Right lobe of liver (tissue), 6 donors: ENCODE measurements around the gene POU3F3. TPM values are rescaled to one million over a fixed set of nuclear protein-coding genes. Genes with fewer than 3 reads are reported as not detected.

Experiments used
- ATAC-seq, 4 donors: fragments of 200-7000 bp; cut with Tn5 transposase; one replicate each; pipeline ENCODE4 v1.9.1; 2020; ENCODE audit warnings: mild to moderate bottlenecking in 4 of 4, moderate library complexity in 4 of 4
- DNase-seq, 3 donors: peaks; one replicate each; pipeline ENCODE4 v3.0.0-alpha.2; 2020
- H3K27ac ChIP-seq, 3 donors: fragments of 200-600 bp; one replicate each; pipeline ENCODE4 v1.8.0; 2022
- H3K27me3 ChIP-seq, 2 donors: fragments of 200-600 bp; one replicate each; pipeline ENCODE4 v1.8.0; 2022
- H3K36me3 ChIP-seq, 4 donors: fragments of 200-600 bp; sonication (generic) in 1 of 4; one replicate each; pipeline versions ENCODE4 v1.5.1 to v1.8.0; 2017 to 2022; ENCODE audit warnings: control low read depth in 1 of 4
- H3K4me1 ChIP-seq, 4 donors: fragments of 200-600 bp; sonication (generic) in 1 of 4; one replicate each; pipeline versions ENCODE4 v1.5.1 to v1.8.0; 2017 to 2022; ENCODE audit warnings: control low read depth in 1 of 4
- H3K4me3 ChIP-seq, 3 donors: fragments of 200-600 bp; one replicate each; pipeline ENCODE4 v1.8.0; 2022
- H3K9me3 ChIP-seq, 4 donors: fragments of 200-600 bp; sonication (generic) in 1 of 4; one replicate each; pipeline versions ENCODE4 v1.5.1 to v1.8.0; 2017 to 2022; ENCODE audit warnings: control low read depth in 1 of 4
- POLR2A ChIP-seq: fragments of 450-650 bp; IDR thresholded peaks from one replicate; pipeline ENCODE4 v1.6.1; 2017; ENCODE audit warnings: antibody characterized with exemption, mild to moderate bottlenecking
- WGBS: methylation state at CpG from one replicate; pipeline ENCODE4 v1.1.6; 2018; ENCODE audit warnings: low coverage, low lambda C conversion rate; ENCODE audit not compliant: insufficient coverage; ENCODE audit errors: missing lambda C conversion rate; 5-methylcytosine and 5-hydroxymethylcytosine counted together
- intact Hi-C, 2 donors: fragments of 100-400 bp; cut with DNase I; formaldehyde crosslinking; loops; one replicate each; pipeline versions ENCODE4 v1.11.2 to v1.14.1; 2022
- total RNA-seq, 6 experiments: library from RNA; depleted of rRNA in 2 of 6; stranded (reverse); fragments of >200 nt in 2 of 6; fragmentation: NEBNext Ultra II Directional in 3 of 6; extraction: Animal tissue kit (Norgen Biotek cat#: 25700) in 3 of 6; gene quantifications; one replicate each; pipeline versions ENCODE4 v1.1.0 to v1.2.4, GENCODE V29; 2016 to 2023
- TF ChIP-seq, protein P1 (sequence below), 4 donors: fragments of 200-600 bp in 3 of 4; fragments of 450-650 bp in 1 of 4; IDR thresholded peaks; one replicate each; pipeline versions ENCODE4 v1.5.1 to v1.8.0; 2016 to 2022; ENCODE audit warnings: antibody characterized with exemption in 4 of 4, mild to moderate bottlenecking in 2 of 4
- donor health status: DM: no; HTN: yes; CAD: no.
- donor health status: DM: no; HTN: no; CAD: no.
- donor health status: DM: no; HTN: no; CAD: no.
- donor health status: DM: no; HTN: yes; CAD: no.
- donor health status: DM: no; HTN: yes; CAD: no.

The POU3F3 gene
- total RNA-seq, 6 experiments from 2014 or later: not detected

DNA sequence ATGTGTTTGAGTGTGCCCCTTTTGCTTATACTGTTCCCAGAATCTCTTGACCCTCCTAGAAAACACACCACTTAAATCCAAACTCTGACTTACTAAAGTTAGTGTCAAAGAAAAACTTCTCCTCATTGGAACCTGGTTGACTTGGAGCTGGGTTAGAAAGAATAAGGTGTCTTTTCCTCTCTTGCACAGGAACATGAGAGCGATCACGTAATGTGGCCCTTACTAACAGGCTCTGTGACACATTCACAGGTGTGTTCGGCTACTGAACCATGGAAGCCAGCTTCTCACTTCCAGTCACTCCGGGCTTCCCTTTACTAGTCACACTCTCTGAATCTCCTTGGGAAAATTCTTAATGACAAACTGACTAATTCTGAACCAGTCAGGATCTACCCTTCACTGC, 5.4 kb upstream of the POU3F3 start:
- H3K4me1 ChIP-seq: peaks cover 0 to 15% (median 0%) of the 10 kb centered on the region in 4 donors
- H3K4me3 ChIP-seq: no peak overlapping the region

DNA sequence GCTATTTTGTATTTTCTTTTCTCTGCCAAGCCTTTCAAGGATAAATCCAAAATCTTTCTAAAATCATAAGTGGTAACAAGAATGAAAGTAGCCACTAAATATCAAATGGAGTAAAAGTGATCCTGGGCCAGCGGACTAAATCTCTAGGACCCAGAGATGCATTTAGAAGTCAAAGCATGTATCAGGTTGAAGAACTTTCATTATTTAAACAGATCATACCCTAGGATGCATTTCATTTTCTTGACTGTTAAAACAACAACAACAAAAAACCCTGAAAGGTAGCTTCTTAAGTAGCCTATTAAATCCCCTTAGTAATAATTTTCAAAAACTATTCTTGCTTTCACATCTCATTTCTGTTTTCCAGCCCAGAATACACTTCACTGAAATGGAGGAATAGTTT, 4.8 kb upstream of the POU3F3 start:
- TF ChIP-seq POLR2A: no peak
- TF ChIP-seq, protein P1, sequence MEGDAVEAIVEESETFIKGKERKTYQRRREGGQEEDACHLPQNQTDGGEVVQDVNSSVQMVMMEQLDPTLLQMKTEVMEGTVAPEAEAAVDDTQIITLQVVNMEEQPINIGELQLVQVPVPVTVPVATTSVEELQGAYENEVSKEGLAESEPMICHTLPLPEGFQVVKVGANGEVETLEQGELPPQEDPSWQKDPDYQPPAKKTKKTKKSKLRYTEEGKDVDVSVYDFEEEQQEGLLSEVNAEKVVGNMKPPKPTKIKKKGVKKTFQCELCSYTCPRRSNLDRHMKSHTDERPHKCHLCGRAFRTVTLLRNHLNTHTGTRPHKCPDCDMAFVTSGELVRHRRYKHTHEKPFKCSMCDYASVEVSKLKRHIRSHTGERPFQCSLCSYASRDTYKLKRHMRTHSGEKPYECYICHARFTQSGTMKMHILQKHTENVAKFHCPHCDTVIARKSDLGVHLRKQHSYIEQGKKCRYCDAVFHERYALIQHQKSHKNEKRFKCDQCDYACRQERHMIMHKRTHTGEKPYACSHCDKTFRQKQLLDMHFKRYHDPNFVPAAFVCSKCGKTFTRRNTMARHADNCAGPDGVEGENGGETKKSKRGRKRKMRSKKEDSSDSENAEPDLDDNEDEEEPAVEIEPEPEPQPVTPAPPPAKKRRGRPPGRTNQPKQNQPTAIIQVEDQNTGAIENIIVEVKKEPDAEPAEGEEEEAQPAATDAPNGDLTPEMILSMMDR (IDR thresholded peaks at IDR 0.05): no peak
- peaks cover 12 to 52% of the 10 kb centered on the region in 2 donors for H3K27me3 ChIP-seq
- WGBS: 13% methylated on average over 1 of the region's 1 CpG
- H3K36me3 ChIP-seq: no peaks in the 10 kb centered on the region
- ATAC-seq (no peak), DNase-seq (no peak)
- H3K4me1 ChIP-seq: peaks cover 0 to 15% (median 0%) of the 10 kb centered on the region in 4 donors
- H3K4me3 ChIP-seq: no peak overlapping the region
- no peaks in the 10 kb centered on the region for H3K9me3 ChIP-seq
- intact Hi-C loops: no loop called here
- H3K27ac ChIP-seq: no peak overlapping the region

More for the DNA sequence above, 5.4 kb upstream of the POU3F3 start:
- peaks cover 7 to 54% of the 10 kb centered on the region in 2 donors for H3K27me3 ChIP-seq
- H3K9me3 ChIP-seq: no peaks in the 10 kb centered on the region
- H3K27ac ChIP-seq: no peak overlapping the region
- no peak for ATAC-seq
- intact Hi-C loops: no loop called here
- no peak for DNase-seq
- WGBS: 20% methylated on average over 4 of the region's 4 CpGs
- TF ChIP-seq, protein P1 (IDR thresholded peaks at IDR 0.05): no peak
- TF ChIP-seq POLR2A: no peak
- no peaks in the 10 kb centered on the region for H3K36me3 ChIP-seq

DNA sequence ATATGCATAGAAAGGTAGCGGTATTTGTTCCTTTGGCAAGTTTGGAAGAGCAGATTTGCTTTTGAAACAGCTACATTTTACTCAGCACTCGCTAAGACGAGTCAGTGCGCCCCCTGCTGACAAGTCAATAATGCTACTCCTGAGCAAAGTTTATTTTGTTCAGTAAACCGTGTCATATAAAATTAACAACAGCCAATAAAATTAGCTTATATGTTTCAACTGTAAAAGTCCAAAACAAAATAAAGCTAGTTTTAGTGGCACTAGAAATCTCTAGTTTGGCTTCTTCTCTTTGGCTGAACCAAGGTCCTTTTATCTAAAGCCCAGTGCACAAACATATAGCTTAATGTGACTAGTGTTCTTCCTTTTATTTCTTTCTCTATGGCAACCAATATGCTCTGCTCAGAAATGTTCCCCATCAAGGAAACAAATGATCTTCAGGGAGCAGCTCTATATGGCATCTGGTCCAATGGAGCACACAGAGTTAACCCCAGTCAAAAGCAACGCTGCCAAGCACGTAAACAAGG, 4.2 kb upstream of the POU3F3 start:
- peaks cover 0 to 18% (median 0%) of the 10 kb centered on the region in 4 donors for H3K4me1 ChIP-seq
- WGBS: 8% methylated on average over 7 of the region's 7 CpGs
- H3K36me3 ChIP-seq: no peaks in the 10 kb centered on the region
- H3K27me3 ChIP-seq: peaks cover 10 to 52% of the 10 kb centered on the region in 2 donors
- H3K9me3 ChIP-seq: no peaks in the 10 kb centered on the region
- peak; percentile 67 to 73 (median 69) for DNase-seq
- TF ChIP-seq, protein P1 (IDR thresholded peaks at IDR 0.05): peak; percentile 64 to 81 (median 78)
- no peak for TF ChIP-seq POLR2A
- H3K27ac ChIP-seq: no peak overlapping the region
- intact Hi-C loops: no loop called here
- ATAC-seq: peak; percentile 64 to 79 (median 76)
- H3K4me3 ChIP-seq: no peak overlapping the region

DNA sequence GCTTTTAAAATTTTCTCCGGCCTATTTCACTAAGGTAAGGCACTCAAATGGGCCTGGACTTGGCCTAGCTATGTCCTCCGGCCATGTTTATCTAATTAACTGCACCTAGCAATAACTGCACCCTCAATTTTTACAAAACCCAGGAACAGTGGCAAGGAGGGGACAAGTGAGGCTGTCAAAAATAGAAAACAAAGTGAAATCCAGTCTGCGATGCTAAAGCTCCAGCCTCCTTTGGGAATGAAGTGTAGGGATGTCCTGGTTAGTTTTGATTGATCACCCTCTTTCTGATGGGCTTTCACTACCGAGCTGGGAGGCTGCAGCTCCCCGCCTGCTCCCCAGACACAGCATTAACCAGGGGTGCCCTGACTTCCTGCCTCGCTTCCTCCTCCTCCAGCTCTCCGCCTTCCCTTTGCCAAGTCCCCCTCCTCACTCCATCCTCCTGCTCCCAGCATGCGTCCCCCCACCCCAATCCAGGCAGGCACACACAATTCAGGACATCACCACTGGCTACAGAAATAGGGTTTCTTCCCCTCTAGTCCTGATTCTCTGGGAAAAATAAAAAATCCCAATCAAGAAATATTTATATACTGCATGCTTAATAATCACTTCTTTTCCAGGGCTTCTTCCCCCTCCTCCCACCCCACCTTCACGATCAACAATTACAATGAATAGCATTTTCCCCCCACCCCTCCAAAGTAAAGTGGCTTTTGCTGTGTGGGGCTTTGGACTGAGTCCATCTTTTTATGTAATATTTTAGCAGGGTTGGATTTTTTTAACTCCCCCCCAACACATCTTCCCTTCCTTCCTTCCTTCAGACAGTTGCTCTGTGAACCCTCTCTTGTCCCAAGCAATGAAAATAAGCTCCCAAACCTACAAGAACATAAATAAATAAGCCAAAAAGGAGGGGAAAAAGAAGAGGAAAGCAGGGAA, 3.3 kb upstream of the POU3F3 start:
- H3K36me3 ChIP-seq: no peaks in the 10 kb centered on the region
- intact Hi-C loops: no loop called here
- H3K27me3 ChIP-seq: peaks cover 5 to 46% of the 10 kb centered on the region in 2 donors
- H3K27ac ChIP-seq: no peak overlapping the region
- no peaks in the 10 kb centered on the region for H3K9me3 ChIP-seq
- WGBS: 8% methylated on average over 8 of the region's 9 CpGs
- H3K4me1 ChIP-seq: peaks cover 0 to 13% (median 0%) of the 10 kb centered on the region in 4 donors
- H3K4me3 ChIP-seq: no peak overlapping the region
- DNase-seq (no peak), ATAC-seq (no peak)
- TF ChIP-seq, protein P1 (IDR thresholded peaks at IDR 0.05): no peak
- TF ChIP-seq POLR2A: no peak
